Measurements from ENCODE around the gene CNTN2.

The CNTN2 gene

DNA sequence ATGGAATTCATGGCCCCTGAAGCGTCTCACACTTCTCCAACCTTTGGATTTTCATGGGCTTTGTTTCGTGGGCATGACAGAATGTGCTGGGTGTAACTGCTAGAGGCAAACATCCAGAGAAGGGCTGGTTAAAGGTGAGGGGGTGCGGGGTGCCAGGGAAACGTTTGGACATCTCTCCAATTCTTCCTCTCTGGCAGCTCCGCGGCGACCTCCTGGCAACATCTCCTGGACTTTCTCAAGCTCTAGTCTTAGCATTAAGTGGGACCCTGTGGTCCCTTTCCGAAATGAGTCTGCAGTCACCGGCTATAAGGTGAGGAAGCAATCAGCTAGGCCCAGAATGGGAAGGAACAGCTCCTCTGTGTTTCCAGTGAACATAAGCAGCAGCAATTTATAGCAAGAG is 29.3 kb downstream of the CNTN2 start:
- DNase-seq (ENCODE audit: low read depth in 2 of 3, low spot score in 2 of 3), result no peak

DNA sequence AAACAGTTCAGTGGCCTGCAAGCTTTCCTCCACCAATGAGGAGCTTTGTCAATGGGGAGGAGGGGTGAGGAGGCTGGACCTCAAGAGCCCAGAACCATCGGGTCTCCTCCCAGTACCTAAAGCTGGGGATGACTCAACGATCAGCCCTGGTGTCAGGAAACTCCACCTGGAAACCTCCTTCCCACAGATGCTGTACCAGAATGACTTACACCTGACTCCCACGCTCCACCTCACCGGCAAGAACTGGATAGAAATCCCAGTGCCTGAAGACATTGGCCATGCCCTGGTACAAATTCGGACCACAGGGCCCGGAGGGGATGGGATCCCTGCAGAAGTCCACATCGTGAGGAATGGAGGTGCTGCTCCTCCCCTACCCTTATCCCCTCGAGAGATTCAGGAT is 29.9 kb downstream of the CNTN2 start:
- DNase-seq (ENCODE audit: low read depth in 2 of 3, low spot score in 2 of 3), result no peak

GRCh38 chr1:205073511-205073910 is 30.5 kb downstream of the CNTN2 start:
- no peak for DNase-seq (ENCODE audit: low read depth in 2 of 3, low spot score in 2 of 3)

GRCh38 chr1:205074084-205074483 is 31.1 kb downstream of the CNTN2 start:
- no peak for DNase-seq (ENCODE audit: low read depth in 2 of 3, low spot score in 2 of 3)

- DNase-seq (ENCODE audit: low read depth in 2 of 3, low spot score in 2 of 3), result no peak
Observed at GRCh38 chr1:205074513-205074912, 31.5 kb downstream of the CNTN2 start.

- no peak for DNase-seq (ENCODE audit: low read depth in 2 of 3, low spot score in 2 of 3)
Observed at GRCh38 chr1:205075642-205076155, 32.7 kb downstream of the CNTN2 start.

GRCh38 chr1:205076245-205076761 is 33.3 kb downstream of the CNTN2 start:
- DNase-seq (ENCODE audit: low read depth in 2 of 3, low spot score in 2 of 3), result no peak

- no peak for DNase-seq (ENCODE audit: low read depth in 2 of 3, low spot score in 2 of 3)
Observed at GRCh38 chr1:205077158-205077933, 34.3 kb downstream of the CNTN2 start.

DNA sequence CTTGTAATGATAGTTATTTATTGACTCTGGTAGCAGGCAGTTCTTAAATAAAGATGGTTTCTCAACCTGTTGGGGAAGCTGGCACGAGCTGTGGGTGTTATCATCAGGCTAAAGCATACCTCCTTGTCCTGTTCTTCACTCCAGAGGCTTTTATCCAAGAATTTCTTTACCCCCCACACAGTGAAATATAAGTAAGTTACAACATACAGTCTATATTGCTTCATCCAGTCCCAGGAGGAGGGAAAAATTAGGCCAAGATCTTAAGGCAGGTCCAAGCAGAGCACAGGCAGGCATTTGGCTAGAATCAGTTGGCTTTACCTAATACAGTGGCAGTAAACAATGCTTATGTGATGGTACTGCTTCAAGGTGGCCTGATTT is 34.9 kb downstream of the CNTN2 start:
- DNase-seq (ENCODE audit: low read depth in 2 of 3, low spot score in 2 of 3), result no peak

- no peak for DNase-seq (ENCODE audit: low read depth in 2 of 3, low spot score in 2 of 3)
Observed at GRCh38 chr1:205082431-205082830, 39.4 kb downstream of the CNTN2 start.

- DNase-seq (ENCODE audit: low read depth in 2 of 3, low spot score in 2 of 3), result no peak
Observed at GRCh38 chr1:205084360-205084759, 41.3 kb downstream of the CNTN2 start, which contains the start of gene TMEM81. TMEM81 (minus strand) TSS chr1:205084460; CDS start chr1:205084320, 140 bp downstream.

- no peak for DNase-seq (ENCODE audit: low read depth in 2 of 3, low spot score in 2 of 3)
Observed at GRCh38 chr1:205088341-205088740, 45.3 kb downstream of the CNTN2 start.

DNA sequence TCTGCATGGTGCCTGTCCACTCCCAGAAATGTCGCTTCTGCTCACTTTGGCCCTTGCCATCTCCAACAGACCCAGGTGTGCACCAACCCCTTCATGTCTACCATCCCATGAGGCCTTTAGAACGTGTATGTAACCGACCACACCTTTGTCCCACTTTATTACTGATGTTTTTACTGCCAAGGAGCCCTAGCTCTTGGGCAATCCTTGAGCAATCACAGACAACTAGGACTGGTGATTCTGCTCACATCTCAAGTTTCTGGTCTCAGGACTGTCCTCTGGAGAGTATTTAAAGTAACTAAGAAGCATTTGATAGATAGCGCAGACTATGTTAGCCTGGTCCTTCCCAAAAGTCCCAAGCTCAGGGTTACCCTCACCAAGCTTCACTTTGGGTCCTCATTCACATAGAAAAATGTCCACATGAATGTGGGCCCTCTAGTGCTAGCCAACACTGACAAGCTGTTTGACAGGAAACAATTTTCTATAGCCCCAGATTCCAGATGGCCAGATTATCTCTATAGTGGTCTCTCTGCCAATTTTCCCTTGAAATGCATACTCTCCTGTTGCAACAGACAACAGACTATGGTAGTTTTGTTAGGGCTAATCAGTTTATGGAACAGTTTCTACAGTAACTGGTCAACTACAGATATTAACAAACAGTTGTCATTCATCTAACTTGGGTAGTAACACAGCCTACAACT is 48.2 kb downstream of the CNTN2 start:
- no peak for DNase-seq (ENCODE audit: low read depth in 2 of 3, low spot score in 2 of 3)

DNA sequence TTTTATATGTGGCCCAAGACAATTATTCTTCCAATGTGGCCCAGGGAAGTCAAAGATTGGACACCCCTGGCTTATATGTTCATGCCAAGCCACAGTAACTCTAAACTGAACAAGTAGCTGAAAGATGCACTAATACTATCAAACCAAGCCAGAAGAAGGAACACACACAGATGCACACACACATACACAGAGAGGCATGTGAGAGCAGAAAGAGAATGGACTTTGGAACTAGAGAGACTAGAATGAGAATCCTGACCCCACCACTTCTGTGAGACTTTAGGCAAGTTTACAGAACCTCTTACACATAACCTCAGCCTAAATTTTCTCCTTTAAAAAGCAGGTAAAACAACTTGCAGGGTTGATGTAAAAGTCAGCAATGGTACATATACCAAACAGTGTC is 52.4 kb downstream of the CNTN2 start:
- no peak for DNase-seq (ENCODE audit: low read depth in 2 of 3, low spot score in 2 of 3)

DNA sequence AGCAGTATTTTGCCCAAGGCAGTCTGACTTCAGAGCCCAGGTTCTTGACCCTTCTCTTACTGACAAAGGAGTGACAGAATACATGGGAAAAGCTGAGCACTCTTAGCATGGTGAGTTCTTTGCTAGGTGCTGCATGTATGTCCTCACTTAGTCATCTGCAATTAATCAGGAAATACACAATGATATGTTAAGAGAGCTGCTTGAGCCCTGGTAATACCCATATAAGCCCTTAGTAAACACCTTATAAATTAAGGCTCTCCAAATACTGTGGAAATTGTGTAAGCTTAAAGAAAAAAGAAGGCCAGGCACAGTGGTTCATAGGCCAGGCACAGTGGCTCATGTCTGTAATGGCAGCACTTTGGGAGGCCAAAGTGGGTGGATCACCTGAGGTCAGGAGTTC is 55.2 kb downstream of the CNTN2 start:
- no peak for DNase-seq (ENCODE audit: low read depth in 2 of 3, low spot score in 2 of 3)

DNA sequence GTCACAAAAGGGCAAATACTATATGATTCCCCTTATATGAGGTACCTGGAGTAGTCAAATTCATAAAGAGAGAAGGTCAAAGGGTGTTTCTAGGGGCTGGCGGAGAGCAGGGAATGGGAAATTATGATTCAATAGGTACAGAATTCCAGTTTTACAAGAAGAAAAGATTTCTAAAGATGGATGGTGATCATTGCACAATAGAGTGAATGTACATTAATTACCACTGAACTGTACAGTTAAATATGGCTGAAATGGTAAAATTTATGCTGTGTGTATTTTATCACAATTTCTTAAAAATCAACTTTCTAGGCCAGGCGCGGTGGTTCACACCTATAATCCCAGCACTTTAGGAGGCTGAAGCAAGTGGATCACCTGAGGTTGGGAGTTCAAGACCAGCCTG is 59.4 kb downstream of the CNTN2 start:
- DNase-seq (ENCODE audit: low read depth in 2 of 3, low spot score in 2 of 3), result no peak

- no peak for DNase-seq (ENCODE audit: low read depth in 2 of 3, low spot score in 2 of 3)
Observed at GRCh38 chr1:205107327-205107726, 64.3 kb downstream of the CNTN2 start.

- DNase-seq (ENCODE audit: low read depth in 2 of 3, low spot score in 2 of 3), result no peak
Observed at GRCh38 chr1:205108464-205108863, 65.5 kb downstream of the CNTN2 start.

- no peak for DNase-seq (ENCODE audit: low read depth in 2 of 3, low spot score in 2 of 3)
Observed at GRCh38 chr1:205109269-205109668, 66.3 kb downstream of the CNTN2 start.

DNA sequence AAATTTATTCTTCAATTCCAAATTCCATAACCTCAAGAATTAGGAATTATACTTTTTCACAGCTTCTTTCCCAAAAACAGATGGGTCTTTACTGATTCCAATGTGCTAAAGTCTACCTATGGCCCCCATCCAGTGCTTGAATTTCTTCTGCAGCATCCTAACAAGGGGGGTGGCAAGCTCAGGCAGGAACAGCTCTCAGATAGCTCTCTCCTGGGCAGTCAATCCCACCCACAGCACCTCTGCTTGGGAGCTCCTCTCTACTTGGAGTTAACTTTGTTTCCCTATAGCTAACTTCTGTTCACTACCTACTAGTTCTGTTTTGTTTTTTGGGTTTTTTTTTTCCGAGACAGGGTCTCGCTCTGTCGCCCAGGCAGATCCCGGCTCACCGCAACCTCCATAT is 66.7 kb downstream of the CNTN2 start:
- DNase-seq (ENCODE audit: low read depth in 2 of 3, low spot score in 2 of 3), result no peak

GRCh38 chr1:205111354-205111753 is 68.3 kb downstream of the CNTN2 start:
- DNase-seq (ENCODE audit: low read depth in 2 of 3, low spot score in 2 of 3), result no peak

- no peak for DNase-seq (ENCODE audit: low read depth in 2 of 3, low spot score in 2 of 3)
Observed at GRCh38 chr1:205118752-205119151, 75.7 kb downstream of the CNTN2 start.
